ENCODE data around the gene CENPA.
"Not testable (repeated sequence)": the region's sequence is repeated elsewhere in the genome, so short reads cannot be mapped to it uniquely, and the experiment has no call there.

The CENPA gene

GRCh38 chr2:26795135-26795534 lies 9.3 kb downstream of the CENPA start:
- not testable (repeated sequence) for DNase-seq

DNA sequence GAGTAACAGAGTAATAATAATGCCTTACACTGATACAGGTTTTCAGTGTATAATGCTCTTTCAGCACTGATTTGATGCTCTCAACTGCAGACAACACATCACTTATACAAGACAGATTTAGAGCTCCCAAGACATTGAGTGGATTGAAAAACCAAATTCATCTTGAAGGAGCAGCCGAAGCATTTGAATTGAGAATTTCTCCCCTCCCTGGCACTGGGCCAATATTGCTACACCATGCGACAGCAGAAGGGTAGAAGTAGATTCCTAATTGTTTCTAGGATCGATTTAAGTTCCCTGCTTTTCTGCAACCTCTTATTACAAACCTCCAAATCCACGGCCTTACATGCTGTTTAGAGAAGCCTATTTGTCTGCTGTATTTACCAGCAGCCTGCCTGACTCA lies 15.5 kb downstream of the CENPA start:
- DNase-seq: peak; percentile 23

- DNase-seq: no peak
Measured at GRCh38 chr2:26801796-26802195, 15.9 kb downstream of the CENPA start.

DNA sequence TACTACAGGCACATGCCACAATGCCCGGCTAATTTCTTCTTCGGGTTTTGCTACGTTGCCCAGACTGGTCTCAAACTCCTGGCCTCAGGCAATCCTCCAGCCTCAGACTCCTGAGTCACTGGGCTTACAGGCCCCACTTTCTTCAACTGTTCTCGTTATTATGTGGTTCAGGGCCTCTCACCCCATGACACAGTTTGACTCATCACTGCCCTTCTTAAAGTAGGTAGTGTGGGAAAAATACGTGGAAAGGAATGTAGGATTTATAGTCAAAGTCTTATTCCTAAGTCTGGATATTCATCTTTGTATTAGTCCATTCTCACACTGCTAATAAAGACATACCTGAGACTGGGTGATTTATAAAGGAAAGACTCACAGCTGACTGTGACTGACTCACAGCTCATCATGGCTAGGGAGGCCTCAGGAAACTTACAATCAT lies 19.4 kb downstream of the CENPA start:
- DNase-seq: no peak

- peak; percentile 49 for DNase-seq
Measured at GRCh38 chr2:26807788-26808460, 22.1 kb downstream of the CENPA start.

GRCh38 chr2:26809211-26809610 lies 23.4 kb downstream of the CENPA start:
- no peak for DNase-seq

DNA sequence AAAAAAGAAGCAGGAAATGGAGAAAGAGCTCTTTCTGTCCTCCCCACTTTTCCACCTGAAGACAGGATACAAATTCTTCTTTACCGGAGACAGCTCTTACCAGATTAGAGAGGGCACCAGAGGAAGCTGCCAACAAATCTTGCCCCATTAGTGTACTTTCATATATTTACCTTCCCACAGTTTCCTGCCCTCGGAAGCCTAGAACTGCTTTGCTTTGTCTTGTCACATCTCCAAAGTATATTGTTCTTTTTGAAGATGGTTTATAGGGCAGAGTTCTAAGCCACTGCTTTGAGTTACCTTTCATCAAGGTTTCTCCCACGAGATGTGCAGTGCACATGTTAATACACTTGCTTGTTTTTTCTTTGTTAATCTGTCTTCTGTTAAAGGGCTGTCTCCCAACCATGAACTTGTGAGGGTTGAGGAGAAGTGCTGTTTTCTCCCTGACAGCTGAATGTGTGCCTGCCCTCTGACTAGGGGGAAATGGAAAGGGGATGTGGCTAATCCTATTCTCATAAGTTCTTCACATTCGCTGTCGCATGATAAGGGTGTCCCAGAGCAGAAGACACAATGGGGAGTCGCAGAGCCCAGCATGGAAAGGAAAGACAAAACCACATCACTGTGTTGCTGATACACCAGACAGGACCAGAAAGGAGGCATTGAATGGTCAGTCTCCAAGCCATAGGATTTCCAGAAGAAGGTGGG lies 24.2 kb downstream of the CENPA start:
- no peak for DNase-seq

GRCh38 chr2:26811261-26811660 lies 25.4 kb downstream of the CENPA start:
- DNase-seq: no peak

DNA sequence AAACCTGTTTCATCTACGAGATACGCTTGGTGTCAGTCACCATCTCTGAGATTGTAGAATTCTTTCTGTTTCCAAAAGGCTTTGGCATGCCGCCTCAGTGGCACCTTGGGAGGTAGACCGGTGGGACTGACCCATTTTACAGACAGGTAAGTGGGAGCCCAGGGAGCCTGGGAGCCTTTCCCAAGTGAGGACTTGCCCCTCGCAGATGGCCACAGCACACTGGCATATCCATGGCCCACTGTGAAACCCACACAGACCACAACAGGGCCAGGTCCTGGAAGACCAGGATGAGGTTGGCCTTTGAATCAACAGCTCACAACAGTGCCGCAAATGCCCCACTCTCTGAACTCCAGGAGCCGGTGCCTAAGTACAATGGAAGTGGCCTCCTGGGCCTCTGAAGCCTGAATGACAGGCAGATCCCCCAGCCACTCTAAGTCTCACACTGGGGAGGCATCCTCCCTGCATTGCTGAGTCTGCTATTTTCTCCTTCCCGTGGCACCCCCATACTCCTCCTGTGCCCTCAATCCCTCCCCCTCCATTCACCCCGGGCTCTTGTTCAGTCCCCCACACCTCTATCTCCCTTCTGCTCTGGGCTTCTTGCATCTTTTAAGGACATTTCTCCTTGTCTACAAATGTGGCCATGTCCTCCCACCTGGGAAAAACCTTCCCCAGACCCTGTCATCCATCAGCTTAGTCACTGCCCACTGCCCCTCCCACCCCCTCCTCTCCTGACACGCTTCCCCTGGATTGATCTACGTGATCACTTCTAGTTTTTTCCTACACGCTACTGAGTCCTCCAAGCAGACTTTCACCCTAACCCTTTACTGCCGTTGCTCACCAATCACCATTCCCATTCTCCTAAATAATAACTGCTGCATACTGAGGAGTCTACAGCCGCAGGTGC lies 26.2 kb downstream of the CENPA start:
- no peak for DNase-seq

DNA sequence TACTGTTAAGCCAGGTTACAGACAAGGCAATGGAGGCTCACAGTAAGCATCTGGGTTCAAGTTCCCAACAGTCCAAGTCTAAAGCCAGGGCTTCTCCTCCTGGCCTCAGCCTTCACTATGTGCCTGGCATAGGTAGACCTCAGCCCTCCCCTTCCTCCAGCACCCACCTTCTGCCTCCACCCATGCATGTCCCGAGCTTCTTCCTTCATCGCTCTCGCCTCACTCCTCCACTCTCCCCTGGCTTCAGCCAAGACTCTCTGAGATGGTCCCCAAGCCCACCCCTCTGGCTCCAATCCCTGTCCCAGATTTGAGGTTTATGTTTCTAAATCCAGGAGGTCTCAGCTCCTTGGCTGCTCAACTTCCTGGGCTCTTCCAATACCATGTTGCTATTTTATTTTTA lies 26.9 kb downstream of the CENPA start:
- no peak for DNase-seq

DNA sequence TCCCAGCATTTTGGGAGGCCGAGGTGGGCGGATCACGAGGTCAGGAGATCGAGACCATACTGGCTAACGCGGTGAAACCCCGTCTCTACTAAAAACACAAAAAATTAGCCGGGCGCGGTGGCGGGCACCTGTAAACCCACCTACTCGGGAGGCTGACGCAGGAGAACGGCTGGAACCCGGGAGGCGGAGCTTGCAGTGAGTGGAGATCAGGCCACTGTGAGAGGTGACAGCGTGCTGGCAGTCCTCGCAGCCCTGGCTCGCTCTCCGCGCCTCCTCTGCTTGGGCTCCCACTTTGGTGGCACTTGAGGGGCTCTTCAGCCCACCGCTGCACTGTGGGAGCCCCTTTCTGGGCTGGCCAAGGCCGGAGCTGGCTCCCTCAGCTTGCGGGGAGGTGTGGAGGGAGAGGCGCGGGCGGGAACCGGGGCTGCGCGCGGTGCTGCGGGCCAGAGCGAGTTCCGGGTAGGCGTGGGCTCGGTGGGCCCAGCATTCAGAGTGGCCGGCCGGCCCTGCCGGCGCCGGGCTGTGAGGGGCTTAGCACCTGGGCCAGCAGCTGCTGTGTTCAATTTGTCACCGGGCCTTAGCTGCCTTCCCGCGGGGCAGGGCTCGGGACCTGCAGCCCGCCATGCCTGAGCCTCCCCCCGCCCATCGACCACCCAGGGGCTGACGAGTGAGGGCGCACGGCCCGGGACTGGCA lies 28.4 kb downstream of the CENPA start:
- DNase-seq: not testable (repeated sequence)

- peak; percentile 96 for DNase-seq
Measured at GRCh38 chr2:26816893-26817292, 31.0 kb downstream of the CENPA start.

DNA sequence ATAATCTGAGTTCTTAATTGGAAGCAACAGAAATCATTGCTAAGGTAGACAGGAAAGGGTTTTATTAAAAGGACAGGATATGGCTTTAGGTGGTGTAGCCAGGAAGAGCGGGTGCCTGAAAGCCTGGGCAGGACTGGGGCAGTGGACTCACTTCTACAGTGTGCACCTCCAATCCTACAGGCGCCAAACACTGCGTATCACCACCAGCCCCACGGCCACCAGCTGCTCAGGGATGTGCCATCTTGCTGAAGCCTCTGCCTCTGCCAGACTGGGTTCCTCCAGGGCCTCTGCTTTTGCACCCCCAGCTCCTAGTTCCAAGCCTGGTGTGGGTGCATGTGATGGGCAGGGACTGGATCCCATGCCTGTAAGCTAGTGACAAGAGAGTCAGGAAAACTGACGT lies 32.4 kb downstream of the CENPA start:
- DNase-seq: no peak

GRCh38 chr2:26818972-26819371 lies 33.1 kb downstream of the CENPA start:
- DNase-seq: peak; percentile 39

DNA sequence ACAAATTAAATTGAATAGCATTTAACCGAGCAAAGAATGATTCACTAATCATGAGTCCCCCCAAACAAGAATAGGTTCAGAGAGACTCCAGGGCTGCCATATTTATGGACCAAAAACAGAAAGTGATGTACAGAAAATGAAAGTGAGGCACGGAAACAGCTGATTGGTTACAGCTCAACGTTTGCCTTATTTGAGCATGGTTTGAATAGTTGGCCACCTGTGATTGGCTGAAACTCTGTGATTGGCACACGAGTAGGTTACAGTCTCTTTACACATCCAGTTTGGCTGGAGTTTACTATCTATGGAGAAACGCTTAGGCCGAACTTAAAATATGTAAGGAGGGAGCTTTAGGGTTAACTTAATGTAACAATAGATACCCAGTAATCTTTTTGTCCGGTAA lies 35.1 kb downstream of the CENPA start:
- DNase-seq: no peak

- no peak for DNase-seq
Measured at GRCh38 chr2:26822877-26823276, 37.0 kb downstream of the CENPA start.

DNA sequence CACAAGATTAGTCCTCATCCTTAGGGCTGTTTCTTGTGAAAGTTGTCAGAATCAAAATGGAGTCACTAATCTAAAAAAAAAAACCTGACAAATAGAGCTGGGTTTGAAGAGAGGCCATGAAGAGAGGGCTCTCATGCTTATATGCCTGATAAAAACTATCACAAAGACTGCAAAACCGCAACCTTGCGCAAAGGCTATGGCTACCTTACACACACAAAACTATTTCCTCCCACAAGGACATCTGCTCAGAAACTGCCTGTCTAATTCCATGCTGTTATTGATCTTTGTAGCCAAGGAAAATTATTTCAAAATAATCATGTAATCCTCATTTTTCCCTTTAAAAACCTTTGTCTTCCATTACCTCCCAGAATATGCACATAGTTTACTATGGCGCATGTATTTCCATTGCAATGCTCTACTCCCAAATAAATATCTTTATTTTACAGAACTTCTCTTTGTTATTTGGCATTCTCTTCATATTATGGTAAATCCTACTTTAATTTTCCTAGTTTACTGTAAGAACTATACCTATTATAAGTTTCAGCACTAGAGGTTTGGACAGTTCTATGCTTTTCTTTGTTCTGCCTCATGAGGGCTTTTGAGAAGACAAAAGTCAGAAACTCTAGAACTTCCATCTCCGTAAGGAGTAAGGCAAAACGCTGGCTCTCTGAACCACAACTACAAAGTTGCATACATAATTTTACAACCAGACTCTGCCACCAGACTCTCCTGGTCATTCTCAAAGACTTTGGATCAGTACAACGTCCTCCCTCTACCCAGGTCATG lies 52.5 kb downstream of the CENPA start:
- no peak for DNase-seq

DNA sequence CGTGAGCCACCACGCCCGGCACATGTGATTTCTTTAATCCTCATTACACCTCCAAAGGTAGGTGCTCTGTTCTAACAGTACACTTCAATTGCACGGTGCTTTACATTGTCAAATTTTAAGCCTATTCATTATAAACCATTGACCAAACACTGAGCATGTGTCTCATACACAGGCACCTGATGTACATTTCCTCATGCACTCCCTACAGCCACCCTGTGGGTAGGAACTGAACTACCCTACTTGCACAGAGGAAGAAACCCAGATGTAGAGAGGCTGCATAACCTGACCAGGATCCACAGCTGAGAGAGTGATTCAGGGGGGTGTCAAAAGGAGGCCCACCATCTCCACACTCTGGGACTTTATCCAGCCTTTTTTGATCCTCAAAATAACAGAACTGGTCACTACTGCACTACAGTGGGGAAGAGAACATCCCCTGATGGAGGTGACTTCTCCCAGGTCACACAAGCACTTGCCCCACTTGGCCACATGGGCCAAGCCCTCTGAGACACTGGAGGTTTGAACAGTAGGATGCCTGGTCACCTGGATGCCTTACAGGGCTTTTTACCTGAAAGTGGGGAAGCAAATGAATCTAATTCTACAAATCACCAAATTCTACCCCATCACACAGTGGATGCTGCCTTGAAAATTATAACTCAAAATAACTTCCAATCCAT lies 55.2 kb downstream of the CENPA start:
- DNase-seq: peak; percentile 69

- no peak for DNase-seq
Measured at GRCh38 chr2:26843041-26843440, 57.2 kb downstream of the CENPA start.

All from NCI-H82 (cell line).